Upper lobe of left lung (tissue), 6 donors: Measurements from ENCODE around the gene MGMT. TPM values are rescaled to one million over a fixed set of nuclear protein-coding genes. Genes with fewer than 3 reads are reported as not detected.

Experiments used
- ATAC-seq, 2 donors: fragments of 200-7000 bp; cut with Tn5 transposase; one replicate each; pipeline ENCODE4 v1.9.1; 2022; ENCODE audit warnings: mild to moderate bottlenecking in 2 of 2, moderate library complexity in 2 of 2; ENCODE audit not compliant: low FRiP score in 2 of 2
- DNase-seq, 2 donors: peaks; one replicate each; pipeline ENCODE4 v3.0.0-alpha.2; 2019 to 2020
- H3K27ac ChIP-seq, 4 donors: fragments of 200-600 bp; sonication (generic); one replicate each; pipeline ENCODE4 v1.5.1; 2016 to 2019
- H3K27me3 ChIP-seq, 4 donors: fragments of 200-600 bp; sonication (generic); one replicate each; pipeline ENCODE4 v1.5.1; 2017 to 2019
- H3K36me3 ChIP-seq, 4 donors: fragments of 200-600 bp; sonication (generic); one replicate each; pipeline ENCODE4 v1.5.1; 2016 to 2019
- H3K4me1 ChIP-seq, 4 donors: fragments of 200-600 bp; sonication (generic); one replicate each; pipeline ENCODE4 v1.5.1; 2018 to 2019
- H3K4me3 ChIP-seq, 4 donors: fragments of 200-600 bp; sonication (generic); one replicate each; pipeline ENCODE4 v1.5.1; 2017 to 2019; ENCODE audit warnings: mild to moderate bottlenecking in 2 of 4, moderate library complexity in 1 of 4
- H3K9me3 ChIP-seq, 4 donors: fragments of 200-600 bp; sonication (generic); one replicate each; pipeline ENCODE4 v1.5.1; 2018 to 2019
- CTCF ChIP-seq, 6 experiments: fragments of 450-650 bp in 4 of 6; fragments of 200-600 bp in 2 of 6; sonication (generic) in 2 of 6; IDR thresholded peaks; one replicate each; pipeline ENCODE4 v1.5.1; 2016 to 2019; ENCODE audit warnings: antibody characterized with exemption in 6 of 6
- EP300 ChIP-seq, 4 donors: sonication (generic); formaldehyde crosslinking; IDR thresholded peaks; one replicate each; pipeline ENCODE4 v1.5.1; 2017; ENCODE audit warnings: antibody characterized with exemption in 4 of 4, control low read depth in 2 of 4
- POLR2A ChIP-seq, 4 donors: fragments of 450-650 bp; IDR thresholded peaks; one replicate each; pipeline ENCODE4 v1.5.1; 2016 to 2017; ENCODE audit warnings: antibody characterized with exemption in 4 of 4, mild to moderate bottlenecking in 2 of 4
- POLR2AphosphoS5 ChIP-seq, 2 donors: sonication (generic); formaldehyde crosslinking; IDR thresholded peaks; one replicate each; pipeline ENCODE4 v1.5.1; 2017; ENCODE audit warnings: antibody characterized with exemption in 2 of 2
- whole genome bisulfite sequencing, 2 donors: methylation state at CpG; one replicate each; pipeline ENCODE4 v1.1.5; 2017 to 2018; 5-methylcytosine and 5-hydroxymethylcytosine counted together
- total RNA-seq, 6 donors: library from RNA; depleted of rRNA in 4 of 6; stranded (reverse); fragments of >200 nt in 4 of 6; gene quantifications; one replicate each; pipeline versions ENCODE4 v1.1.0 to v1.2.1, GENCODE V29; 2016 to 2021
- donor health status: DM: no; HTN: no; CAD: no; lungs with moderate emphysema.
- donor health status: DM: no; HTN: yes; CAD: no; lungs with severe emphysema.

Gene MGMT
- total RNA-seq, 6 donors from 2014 or later = 20.9 to 44.0 (median 29.6) TPM

- no peaks in the 10 kb centered on the region for H3K36me3 ChIP-seq
- 94 to 100% methylated on average over 6 of the region's 6 CpGs for WGBS, 2 donors
- TF ChIP-seq EP300 (IDR thresholded peaks at IDR 0.05) = no peak
- no peak for TF ChIP-seq POLR2A (IDR thresholded peaks at IDR 0.05)
- no peak for TF ChIP-seq POLR2AphosphoS5 (IDR thresholded peaks at IDR 0.05)
- no peak for TF ChIP-seq CTCF (IDR thresholded peaks at IDR 0.05)
- no peak overlapping the region for H3K27ac ChIP-seq
- no peak for ATAC-seq
- no peaks in the 10 kb centered on the region for H3K27me3 ChIP-seq
- peaks cover 0 to 6% (median 3%) of the 10 kb centered on the region in 4 donors for H3K9me3 ChIP-seq
- H3K4me1 ChIP-seq = no peaks in the 10 kb centered on the region
- no peak overlapping the region for H3K4me3 ChIP-seq
- no peak for DNase-seq
Observed at GRCh38 chr10:129727071-129727470, 260.0 kb downstream of the MGMT start.

DNA sequence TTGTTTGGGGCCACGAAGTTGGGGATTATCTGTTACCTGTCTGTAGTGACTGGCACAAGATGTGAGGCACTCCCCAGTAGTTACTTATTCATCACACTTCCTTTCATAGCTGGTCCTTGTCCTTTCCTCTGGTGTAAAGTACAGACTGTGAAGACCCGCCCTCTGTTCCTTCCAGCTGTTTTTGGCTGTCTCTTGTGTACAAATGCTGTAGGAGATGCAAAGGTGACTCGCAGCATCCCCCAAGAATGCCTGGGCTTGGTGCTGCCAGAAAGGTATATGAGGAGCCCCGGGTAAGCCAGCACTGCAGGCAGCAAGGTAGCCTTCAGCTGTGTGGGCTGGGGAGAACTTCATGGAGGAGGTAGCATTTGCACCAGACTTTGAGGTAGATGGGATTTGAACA is 260.5 kb downstream of the MGMT start:
- Histone ChIP-seq H3K27ac (no peak overlapping the region), H3K36me3 (no peaks in the 10 kb centered on the region), H3K27me3 (no peaks in the 10 kb centered on the region), H3K4me3 (no peak overlapping the region), H3K4me1 (no peaks in the 10 kb centered on the region), H3K9me3 (peaks cover 0 to 6% (median 3%) of the 10 kb centered on the region in 4 donors)
- no peak for TF ChIP-seq CTCF (IDR thresholded peaks at IDR 0.05)
- DNase-seq = no peak
- WGBS, 2 donors = 71 to 83% methylated on average over 4 of the region's 4 CpGs
- no peak for ATAC-seq

GRCh38 chr10:129728246-129728820 is 261.3 kb downstream of the MGMT start:
- Histone ChIP-seq H3K9me3 (peaks cover 0 to 6% (median 3%) of the 10 kb centered on the region in 4 donors), H3K27me3 (no peaks in the 10 kb centered on the region), H3K36me3 (no peaks in the 10 kb centered on the region), H3K4me3 (no peak overlapping the region), H3K27ac (no peak overlapping the region), H3K4me1 (no peaks in the 10 kb centered on the region)
- 94 to 95% methylated on average over 13 of the region's 13 CpGs for WGBS, 2 donors
- DNase-seq (peak in 1 of 2 donors; percentile 44), ATAC-seq (peak in 1 of 2 donors; percentile 38)
- TF ChIP-seq POLR2A (IDR thresholded peaks at IDR 0.05) (no peak), POLR2AphosphoS5 (IDR thresholded peaks at IDR 0.05) (no peak), CTCF (IDR thresholded peaks at IDR 0.05) (no peak), EP300 (IDR thresholded peaks at IDR 0.05) (no peak)

GRCh38 chr10:129728905-129729795 is 262.1 kb downstream of the MGMT start:
- ATAC-seq = peak in 1 of 2 donors; percentile 9
- Histone ChIP-seq H3K27ac (no peak overlapping the region), H3K4me1 (no peaks in the 10 kb centered on the region), H3K27me3 (no peaks in the 10 kb centered on the region), H3K36me3 (no peaks in the 10 kb centered on the region), H3K9me3 (peaks cover 0 to 6% (median 3%) of the 10 kb centered on the region in 4 donors), H3K4me3 (no peak overlapping the region)
- WGBS, 2 donors = 93 to 97% methylated on average over 18 to 21 of the region's 21 CpGs
- TF ChIP-seq POLR2A (IDR thresholded peaks at IDR 0.05) = no peak
- TF ChIP-seq CTCF (IDR thresholded peaks at IDR 0.05) = no peak
- TF ChIP-seq EP300 (IDR thresholded peaks at IDR 0.05) = no peak
- TF ChIP-seq POLR2AphosphoS5 (IDR thresholded peaks at IDR 0.05) = no peak
- peak in 1 of 2 donors; percentile 52 for DNase-seq
